Lower lobe of right lung (tissue), 2 donors: Measurements from ENCODE around the gene HSD11B1L. TPM values are rescaled to one million over a fixed set of nuclear protein-coding genes. Genes with fewer than 3 reads are reported as not detected.

Experiments
- ATAC-seq, 2 donors: fragments of 200-7000 bp; cut with Tn5 transposase; one replicate each; pipeline ENCODE4 v1.9.1; 2020 to 2022; ENCODE audit warnings: mild to moderate bottlenecking in 2 of 2, moderate library complexity in 2 of 2
- DNase-seq: peaks from one replicate; pipeline ENCODE4 v3.0.0-alpha.2; 2020
- H3K27ac ChIP-seq: fragments of 200-600 bp; one replicate; pipeline ENCODE4 v1.8.0; 2022
- H3K27me3 ChIP-seq: fragments of 200-600 bp; one replicate; pipeline ENCODE4 v1.8.0; 2022; ENCODE audit warnings: low read depth
- H3K36me3 ChIP-seq: fragments of 200-600 bp; one replicate; pipeline ENCODE4 v1.8.0; 2022; ENCODE audit warnings: mild to moderate bottlenecking
- H3K4me1 ChIP-seq: fragments of 200-600 bp; one replicate; pipeline ENCODE4 v1.8.0; 2022
- H3K4me3 ChIP-seq: fragments of 200-600 bp; one replicate; pipeline ENCODE4 v1.8.0; 2022; ENCODE audit warnings: mild to moderate bottlenecking
- H3K9me3 ChIP-seq: fragments of 200-600 bp; one replicate; pipeline ENCODE4 v1.8.0; 2022
- intact Hi-C: fragments of 100-400 bp; cut with DNase I; formaldehyde crosslinking; loops from one replicate; pipeline ENCODE4 v1.11.0; 2022
- total RNA-seq: library from RNA; stranded (reverse); fragmentation: NEBNext Ultra II Directional; extraction: Animal tissue kit (Norgen Biotek cat#: 25700); gene quantifications from one replicate; pipeline ENCODE4 v1.2.1, GENCODE V29; 2021
- TF ChIP-seq, protein P1 (sequence below): fragments of 200-600 bp; IDR thresholded peaks from one replicate; pipeline ENCODE4 v1.8.0; 2022; ENCODE audit warnings: antibody characterized with exemption, mild to moderate bottlenecking
- donor health status: DM: no; HTN: yes; CAD: no; lungs with severe emphysema.

HSD11B1L gene
- total RNA-seq, 1 donor from 2014 or later = 8.6 TPM

DNA sequence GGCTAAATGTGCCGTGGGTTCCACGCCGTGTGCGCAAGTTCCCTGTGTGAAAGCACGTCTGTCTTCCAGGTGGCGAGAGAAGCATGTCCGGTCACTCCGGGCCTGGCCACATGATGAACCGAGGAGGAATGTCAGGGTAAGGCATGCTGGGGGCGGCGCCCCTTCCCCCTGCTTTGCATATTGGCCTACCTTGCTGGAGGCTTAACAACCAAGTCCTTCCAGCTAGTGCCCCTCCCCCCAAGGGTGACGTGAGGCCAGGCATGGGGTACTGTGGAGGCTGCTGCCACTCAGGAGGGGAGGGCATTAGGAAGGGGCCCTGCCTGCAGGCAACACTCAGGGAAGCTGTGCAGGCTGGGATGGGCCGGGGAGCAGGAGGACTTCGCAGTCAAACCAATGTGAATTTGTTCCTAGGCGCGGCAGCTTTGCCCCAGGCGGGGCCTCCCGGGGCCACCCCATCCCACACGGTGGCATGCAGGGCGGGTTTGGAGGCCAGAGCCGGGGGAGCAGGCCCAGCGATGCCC, 13.0 kb upstream of the HSD11B1L start:
- Histone ChIP-seq H3K4me1 (no peaks in the 10 kb centered on the region), H3K9me3 (no peaks in the 10 kb centered on the region), H3K4me3 (no peak overlapping the region), H3K36me3 (peaks cover 83% of the 10 kb centered on the region), H3K27me3 (no peaks in the 10 kb centered on the region), H3K27ac (no peak overlapping the region)
- ATAC-seq (peak; percentile 7 to 9), DNase-seq (peak; percentile 47)
- intact Hi-C loops = no loop called here
- TF ChIP-seq, protein P1, sequence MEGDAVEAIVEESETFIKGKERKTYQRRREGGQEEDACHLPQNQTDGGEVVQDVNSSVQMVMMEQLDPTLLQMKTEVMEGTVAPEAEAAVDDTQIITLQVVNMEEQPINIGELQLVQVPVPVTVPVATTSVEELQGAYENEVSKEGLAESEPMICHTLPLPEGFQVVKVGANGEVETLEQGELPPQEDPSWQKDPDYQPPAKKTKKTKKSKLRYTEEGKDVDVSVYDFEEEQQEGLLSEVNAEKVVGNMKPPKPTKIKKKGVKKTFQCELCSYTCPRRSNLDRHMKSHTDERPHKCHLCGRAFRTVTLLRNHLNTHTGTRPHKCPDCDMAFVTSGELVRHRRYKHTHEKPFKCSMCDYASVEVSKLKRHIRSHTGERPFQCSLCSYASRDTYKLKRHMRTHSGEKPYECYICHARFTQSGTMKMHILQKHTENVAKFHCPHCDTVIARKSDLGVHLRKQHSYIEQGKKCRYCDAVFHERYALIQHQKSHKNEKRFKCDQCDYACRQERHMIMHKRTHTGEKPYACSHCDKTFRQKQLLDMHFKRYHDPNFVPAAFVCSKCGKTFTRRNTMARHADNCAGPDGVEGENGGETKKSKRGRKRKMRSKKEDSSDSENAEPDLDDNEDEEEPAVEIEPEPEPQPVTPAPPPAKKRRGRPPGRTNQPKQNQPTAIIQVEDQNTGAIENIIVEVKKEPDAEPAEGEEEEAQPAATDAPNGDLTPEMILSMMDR = no peak

DNA sequence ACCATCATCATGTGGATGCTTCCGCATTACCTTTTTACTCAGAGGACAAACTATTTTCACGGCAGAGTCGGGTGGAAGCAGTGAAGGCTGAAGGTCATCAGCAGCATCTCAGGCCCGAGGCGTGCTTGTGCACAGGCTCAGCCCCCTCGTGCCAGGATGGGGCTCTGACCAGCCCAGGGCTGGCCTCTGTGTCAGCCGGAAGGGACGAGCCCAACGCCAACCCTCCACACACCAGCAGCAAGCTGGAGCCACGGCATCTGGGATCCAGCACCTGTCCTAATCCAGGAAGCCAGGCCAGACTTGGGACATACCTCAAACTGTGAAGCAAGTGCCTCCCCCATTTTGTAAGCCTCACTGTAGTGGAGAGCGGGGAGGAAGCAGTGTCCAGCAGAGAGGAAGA, 11.6 kb upstream of the HSD11B1L start:
- H3K27me3 ChIP-seq = no peaks in the 10 kb centered on the region
- no peaks in the 10 kb centered on the region for H3K9me3 ChIP-seq
- DNase-seq (no peak), ATAC-seq (no peak)
- H3K27ac ChIP-seq = no peak overlapping the region
- intact Hi-C loops = no loop called here
- H3K36me3 ChIP-seq = peaks cover 69% of the 10 kb centered on the region
- H3K4me3 ChIP-seq = no peak overlapping the region
- TF ChIP-seq, protein P1 = no peak
- no peaks in the 10 kb centered on the region for H3K4me1 ChIP-seq

GRCh38 chr19:5671600-5671999, 9.2 kb upstream of the HSD11B1L start:
- TF ChIP-seq, protein P1 = no peak
- no peaks in the 10 kb centered on the region for H3K4me1 ChIP-seq
- DNase-seq (no peak), ATAC-seq (no peak)
- no peak overlapping the region for H3K27ac ChIP-seq
- H3K9me3 ChIP-seq = no peaks in the 10 kb centered on the region
- H3K4me3 ChIP-seq = no peak overlapping the region
- no peaks in the 10 kb centered on the region for H3K27me3 ChIP-seq
- intact Hi-C loops = no loop called here
- H3K36me3 ChIP-seq = peaks cover 45% of the 10 kb centered on the region

GRCh38 chr19:5672708-5673459, 7.9 kb upstream of the HSD11B1L start:
- H3K9me3 ChIP-seq = no peaks in the 10 kb centered on the region
- TF ChIP-seq, protein P1 = no peak
- peaks cover 40% of the 10 kb centered on the region for H3K36me3 ChIP-seq
- no peak overlapping the region for H3K27ac ChIP-seq
- no peaks in the 10 kb centered on the region for H3K27me3 ChIP-seq
- intact Hi-C loops = no loop called here
- no peak overlapping the region for H3K4me3 ChIP-seq
- no peaks in the 10 kb centered on the region for H3K4me1 ChIP-seq
- ATAC-seq (no peak), DNase-seq (no peak)

DNA sequence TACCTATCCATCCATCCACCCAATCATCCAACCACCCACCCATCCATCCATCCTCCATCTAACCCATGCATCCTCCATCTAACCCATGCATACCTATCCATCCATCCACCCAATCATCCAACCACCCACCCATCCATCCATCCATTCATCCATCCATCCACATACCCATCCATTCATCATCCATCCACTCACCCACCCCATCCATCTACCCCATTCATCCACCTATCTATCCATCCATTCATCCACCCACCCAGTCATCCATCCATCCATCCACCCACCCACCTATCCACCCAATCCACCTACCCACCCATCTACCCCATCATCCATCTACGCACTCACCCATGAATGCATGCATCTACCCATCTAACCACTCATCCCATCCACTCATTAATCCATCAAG, 7.1 kb upstream of the HSD11B1L start:
- H3K27me3 ChIP-seq = no peaks in the 10 kb centered on the region
- DNase-seq (no peak), ATAC-seq (no peak)
- H3K4me3 ChIP-seq = no peak overlapping the region
- no peak overlapping the region for H3K27ac ChIP-seq
- peaks cover under 1% of the 10 kb centered on the region for H3K4me1 ChIP-seq
- TF ChIP-seq, protein P1 = no peak
- intact Hi-C loops = no loop called here
- peaks cover 40% of the 10 kb centered on the region for H3K36me3 ChIP-seq
- H3K9me3 ChIP-seq = no peaks in the 10 kb centered on the region
